ENCODE measurements around the gene IL20RA.
"Not testable (repeated sequence)": the region's sequence is repeated elsewhere in the genome, so short reads cannot be mapped to it uniquely, and the experiment has no call there.

IL20RA gene

DNA sequence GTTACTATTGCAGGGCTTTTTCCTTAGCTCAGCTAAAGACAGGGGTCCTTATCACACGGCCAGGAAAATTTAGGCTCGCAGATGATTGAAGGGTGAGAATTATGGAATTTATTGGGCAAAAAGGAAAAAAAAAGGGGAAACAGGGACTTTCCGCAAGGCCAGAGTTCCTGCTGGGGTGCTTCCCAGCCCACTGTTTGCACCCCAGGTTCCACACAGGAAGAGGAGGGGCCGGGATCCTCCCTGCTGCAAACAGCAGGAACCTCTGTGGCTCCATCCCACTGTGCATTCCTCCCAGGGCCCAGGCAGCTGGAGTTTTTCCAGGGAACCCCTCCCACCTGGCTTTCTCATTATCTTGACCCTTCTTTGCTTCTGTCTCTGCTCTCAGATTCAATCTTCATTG, 35.9 kb upstream of the IL20RA start:
- Histone ChIP-seq H3K4me3 (ENCODE audit: low read length in 2 of 2) (no peak overlapping the region), H3K36me3 (ENCODE audit: control insufficient read depth in 2 of 2, insufficient read depth in 2 of 2, low read length in 2 of 2) (no peaks in the 10 kb centered on the region), H3K9me3 (ENCODE audit: control insufficient read depth in 2 of 2, low read length in 2 of 2) (no peaks in the 10 kb centered on the region), H3K9ac (ENCODE audit: low read depth in 1 of 2, low read length in 2 of 2) (no peak overlapping the region), H3K4me1 (ENCODE audit: control insufficient read depth in 2 of 2, insufficient read depth in 2 of 2, low read length in 2 of 2) (no peaks in the 10 kb centered on the region), H3K27ac (ENCODE audit: low read depth in 2 of 2, low read length in 2 of 2) (no peak overlapping the region), H3K27me3 (ENCODE audit: control insufficient read depth in 2 of 2, insufficient read depth in 2 of 2, low read length in 2 of 2) (no peaks in the 10 kb centered on the region)

- H3K9ac ChIP-seq (ENCODE audit: low read depth in 1 of 2, low read length in 2 of 2) = no peak overlapping the region
- H3K9me3 ChIP-seq (ENCODE audit: control insufficient read depth in 2 of 2, low read length in 2 of 2) = no peaks in the 10 kb centered on the region
- H3K27ac ChIP-seq (ENCODE audit: low read depth in 2 of 2, low read length in 2 of 2) = no peak overlapping the region
- H3K36me3 ChIP-seq (ENCODE audit: control insufficient read depth in 2 of 2, insufficient read depth in 2 of 2, low read length in 2 of 2) = no peaks in the 10 kb centered on the region
- H3K4me3 ChIP-seq (ENCODE audit: low read length in 2 of 2) = no peak overlapping the region
- H3K27me3 ChIP-seq (ENCODE audit: control insufficient read depth in 2 of 2, insufficient read depth in 2 of 2, low read length in 2 of 2) = no peaks in the 10 kb centered on the region
- H3K4me1 ChIP-seq (ENCODE audit: control insufficient read depth in 2 of 2, insufficient read depth in 2 of 2, low read length in 2 of 2) = no peaks in the 10 kb centered on the region
These were observed 31.7 kb upstream of the IL20RA start for GRCh38 chr6:137076277-137077068.

DNA sequence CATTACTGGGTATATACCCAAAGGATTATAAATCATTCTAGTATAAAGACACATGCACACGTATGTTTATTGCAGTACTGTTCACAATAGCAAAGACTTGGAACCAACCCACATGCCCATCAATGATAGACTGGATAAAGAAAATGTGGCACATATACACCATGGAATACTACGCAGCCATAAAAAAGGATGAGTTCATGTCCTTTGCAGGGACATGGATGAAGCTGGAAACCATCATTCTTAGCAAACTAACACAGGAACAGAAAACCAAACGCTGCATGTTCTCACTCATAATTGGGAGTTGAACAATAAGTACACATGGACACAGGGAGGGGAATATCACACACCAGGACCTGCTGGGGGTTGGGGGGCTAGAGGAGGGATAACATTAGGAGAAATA, 31.0 kb upstream of the IL20RA start:
- H3K27ac ChIP-seq (ENCODE audit: low read depth in 2 of 2, low read length in 2 of 2); H3K4me1 ChIP-seq (ENCODE audit: control insufficient read depth in 2 of 2, insufficient read depth in 2 of 2, low read length in 2 of 2); H3K4me3 ChIP-seq (ENCODE audit: low read length in 2 of 2); H3K9me3 ChIP-seq (ENCODE audit: control insufficient read depth in 2 of 2, low read length in 2 of 2); H3K9ac ChIP-seq (ENCODE audit: low read depth in 1 of 2, low read length in 2 of 2); H3K36me3 ChIP-seq (ENCODE audit: control insufficient read depth in 2 of 2, insufficient read depth in 2 of 2, low read length in 2 of 2); H3K27me3 ChIP-seq (ENCODE audit: control insufficient read depth in 2 of 2, insufficient read depth in 2 of 2, low read length in 2 of 2): not testable (repeated sequence)

DNA sequence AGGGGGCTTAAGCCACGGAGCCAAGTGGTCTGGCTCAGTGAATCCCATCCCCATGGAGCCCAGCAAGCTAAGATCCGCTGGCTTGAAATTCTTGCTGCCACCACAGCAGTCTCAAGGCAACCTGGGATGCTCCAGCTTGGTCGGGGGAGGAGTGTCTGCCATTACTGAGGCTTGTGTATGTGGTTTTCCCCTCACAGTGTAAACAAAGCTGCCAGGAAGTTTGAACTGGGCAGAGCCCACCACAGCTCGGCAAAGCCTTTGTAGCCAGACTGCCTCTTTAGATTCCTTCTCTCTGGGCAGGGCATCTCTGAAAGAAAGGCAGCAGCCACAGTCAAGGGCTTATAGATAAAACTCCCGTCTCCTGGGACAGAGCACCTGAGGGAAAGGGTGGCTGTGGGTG, 25.5 kb upstream of the IL20RA start:
- Histone ChIP-seq H3K9ac (ENCODE audit: low read depth in 1 of 2, low read length in 2 of 2) (no peak overlapping the region), H3K4me3 (ENCODE audit: low read length in 2 of 2) (no peak overlapping the region), H3K36me3 (ENCODE audit: control insufficient read depth in 2 of 2, insufficient read depth in 2 of 2, low read length in 2 of 2) (no peaks in the 10 kb centered on the region), H3K27ac (ENCODE audit: low read depth in 2 of 2, low read length in 2 of 2) (no peak overlapping the region), H3K27me3 (ENCODE audit: control insufficient read depth in 2 of 2, insufficient read depth in 2 of 2, low read length in 2 of 2) (no peaks in the 10 kb centered on the region), H3K9me3 (ENCODE audit: control insufficient read depth in 2 of 2, low read length in 2 of 2) (no peaks in the 10 kb centered on the region), H3K4me1 (ENCODE audit: control insufficient read depth in 2 of 2, insufficient read depth in 2 of 2, low read length in 2 of 2) (no peaks in the 10 kb centered on the region)

GRCh38 chr6:137067399-137067798, 22.6 kb upstream of the IL20RA start:
- H3K4me1 ChIP-seq (ENCODE audit: control insufficient read depth in 2 of 2, insufficient read depth in 2 of 2, low read length in 2 of 2) = peaks cover 0 to 2% of the 10 kb centered on the region in 2 donors
- no peak overlapping the region for H3K4me3 ChIP-seq (ENCODE audit: low read length in 2 of 2)
- H3K36me3 ChIP-seq (ENCODE audit: control insufficient read depth in 2 of 2, insufficient read depth in 2 of 2, low read length in 2 of 2) = no peaks in the 10 kb centered on the region

GRCh38 chr6:137058037-137058436, 13.3 kb upstream of the IL20RA start:
- no peaks in the 10 kb centered on the region for H3K27me3 ChIP-seq (ENCODE audit: control insufficient read depth in 2 of 2, insufficient read depth in 2 of 2, low read length in 2 of 2)
- no peaks in the 10 kb centered on the region for H3K36me3 ChIP-seq (ENCODE audit: control insufficient read depth in 2 of 2, insufficient read depth in 2 of 2, low read length in 2 of 2)
- no peaks in the 10 kb centered on the region for H3K9me3 ChIP-seq (ENCODE audit: control insufficient read depth in 2 of 2, low read length in 2 of 2)
- no peak overlapping the region for H3K9ac ChIP-seq (ENCODE audit: low read depth in 1 of 2, low read length in 2 of 2)
- peaks cover 0 to under 1% of the 10 kb centered on the region in 2 donors for H3K4me1 ChIP-seq (ENCODE audit: control insufficient read depth in 2 of 2, insufficient read depth in 2 of 2, low read length in 2 of 2)
- no peak overlapping the region for H3K4me3 ChIP-seq (ENCODE audit: low read length in 2 of 2)
- no peak overlapping the region for H3K27ac ChIP-seq (ENCODE audit: low read depth in 2 of 2, low read length in 2 of 2)

More at GRCh38 chr6:137067399-137067798, 22.6 kb upstream of the IL20RA start:
- H3K9me3 ChIP-seq (ENCODE audit: control insufficient read depth in 2 of 2, low read length in 2 of 2) = no peaks in the 10 kb centered on the region
- H3K27ac ChIP-seq (ENCODE audit: low read depth in 2 of 2, low read length in 2 of 2) = no peak overlapping the region
- H3K27me3 ChIP-seq (ENCODE audit: control insufficient read depth in 2 of 2, insufficient read depth in 2 of 2, low read length in 2 of 2) = no peaks in the 10 kb centered on the region
- H3K9ac ChIP-seq (ENCODE audit: low read depth in 1 of 2, low read length in 2 of 2) = no peak overlapping the region

DNA sequence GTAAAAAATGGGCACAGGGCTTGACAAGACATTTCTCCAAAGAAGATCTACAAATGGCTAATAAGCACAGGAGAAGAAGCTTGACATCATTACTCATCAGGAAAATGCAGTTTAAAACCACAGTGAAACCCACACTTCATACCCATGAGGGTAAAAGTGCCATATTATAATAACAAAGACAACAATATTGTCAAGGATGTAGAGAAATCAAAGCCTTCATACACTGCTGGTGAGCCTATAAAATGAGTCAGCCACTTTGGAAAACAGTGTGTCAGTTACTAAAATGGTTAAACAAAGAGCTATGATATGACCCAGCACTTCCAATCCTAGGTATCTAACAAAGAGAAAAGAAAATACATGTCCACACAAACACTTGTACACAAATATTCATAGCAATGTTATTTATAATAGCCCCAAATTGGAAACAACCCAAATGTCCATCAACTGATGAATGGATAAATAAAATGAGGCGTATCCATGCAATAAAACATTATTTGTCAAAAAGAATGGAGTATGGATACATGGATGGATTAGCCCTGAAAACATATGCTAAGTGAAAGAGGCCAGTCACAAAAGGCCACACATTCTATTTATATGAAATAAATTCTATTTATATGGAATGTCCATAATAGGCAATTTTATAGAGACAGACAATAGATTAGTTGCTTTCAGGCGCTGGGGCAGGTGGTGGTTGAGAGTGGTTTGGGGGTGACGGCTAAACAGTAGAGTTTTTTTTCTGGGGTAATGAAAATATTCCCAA, 11.5 kb upstream of the IL20RA start:
- no peaks in the 10 kb centered on the region for H3K27me3 ChIP-seq (ENCODE audit: control insufficient read depth in 2 of 2, insufficient read depth in 2 of 2, low read length in 2 of 2)
- H3K4me1 ChIP-seq (ENCODE audit: control insufficient read depth in 2 of 2, insufficient read depth in 2 of 2, low read length in 2 of 2) = no peaks in the 10 kb centered on the region
- H3K27ac ChIP-seq (ENCODE audit: low read depth in 2 of 2, low read length in 2 of 2) = no peak overlapping the region
- no peak overlapping the region for H3K9ac ChIP-seq (ENCODE audit: low read depth in 1 of 2, low read length in 2 of 2)
- no peaks in the 10 kb centered on the region for H3K9me3 ChIP-seq (ENCODE audit: control insufficient read depth in 2 of 2, low read length in 2 of 2)
- no peak overlapping the region for H3K4me3 ChIP-seq (ENCODE audit: low read length in 2 of 2)
- H3K36me3 ChIP-seq (ENCODE audit: control insufficient read depth in 2 of 2, insufficient read depth in 2 of 2, low read length in 2 of 2) = no peaks in the 10 kb centered on the region

GRCh38 chr6:137051790-137052472, 7.2 kb upstream of the IL20RA start:
- Histone ChIP-seq H3K36me3 (ENCODE audit: control insufficient read depth in 2 of 2, insufficient read depth in 2 of 2, low read length in 2 of 2) (no peaks in the 10 kb centered on the region), H3K27ac (ENCODE audit: low read depth in 2 of 2, low read length in 2 of 2) (no peak overlapping the region), H3K27me3 (ENCODE audit: control insufficient read depth in 2 of 2, insufficient read depth in 2 of 2, low read length in 2 of 2) (peaks cover 0 to 8% of the 10 kb centered on the region in 2 donors), H3K9ac (ENCODE audit: low read depth in 1 of 2, low read length in 2 of 2) (no peak overlapping the region), H3K9me3 (ENCODE audit: control insufficient read depth in 2 of 2, low read length in 2 of 2) (no peaks in the 10 kb centered on the region), H3K4me3 (ENCODE audit: low read length in 2 of 2) (no peak overlapping the region), H3K4me1 (ENCODE audit: control insufficient read depth in 2 of 2, insufficient read depth in 2 of 2, low read length in 2 of 2) (peaks cover 0 to 7% of the 10 kb centered on the region in 2 donors)

GRCh38 chr6:137049095-137049494, 4.3 kb upstream of the IL20RA start:
- no peaks in the 10 kb centered on the region for H3K36me3 ChIP-seq (ENCODE audit: control insufficient read depth in 2 of 2, insufficient read depth in 2 of 2, low read length in 2 of 2)
- H3K27ac ChIP-seq (ENCODE audit: low read depth in 2 of 2, low read length in 2 of 2) = no peak overlapping the region
- H3K9ac ChIP-seq (ENCODE audit: low read depth in 1 of 2, low read length in 2 of 2) = no peak overlapping the region
- H3K4me1 ChIP-seq (ENCODE audit: control insufficient read depth in 2 of 2, insufficient read depth in 2 of 2, low read length in 2 of 2) = peaks cover 3 to 7% of the 10 kb centered on the region in 2 donors
- H3K27me3 ChIP-seq (ENCODE audit: control insufficient read depth in 2 of 2, insufficient read depth in 2 of 2, low read length in 2 of 2) = peaks cover 6 to 10% of the 10 kb centered on the region in 2 donors
- H3K4me3 ChIP-seq (ENCODE audit: low read length in 2 of 2) = no peak overlapping the region
- H3K9me3 ChIP-seq (ENCODE audit: control insufficient read depth in 2 of 2, low read length in 2 of 2) = no peaks in the 10 kb centered on the region

- Histone ChIP-seq H3K4me1 (ENCODE audit: control insufficient read depth in 2 of 2, insufficient read depth in 2 of 2, low read length in 2 of 2) (peaks cover 5 to 16% of the 10 kb centered on the region in 2 donors), H3K27me3 (ENCODE audit: control insufficient read depth in 2 of 2, insufficient read depth in 2 of 2, low read length in 2 of 2) (peaks cover 6 to 14% of the 10 kb centered on the region in 2 donors), H3K9ac (ENCODE audit: low read depth in 1 of 2, low read length in 2 of 2) (no peak overlapping the region), H3K9me3 (ENCODE audit: control insufficient read depth in 2 of 2, low read length in 2 of 2) (no peaks in the 10 kb centered on the region), H3K36me3 (ENCODE audit: control insufficient read depth in 2 of 2, insufficient read depth in 2 of 2, low read length in 2 of 2) (no peaks in the 10 kb centered on the region), H3K27ac (ENCODE audit: low read depth in 2 of 2, low read length in 2 of 2) (no peak overlapping the region), H3K4me3 (ENCODE audit: low read length in 2 of 2) (no peak overlapping the region)
These were observed 2.2 kb upstream of the IL20RA start for GRCh38 chr6:137046871-137047412.
